Calu3 (cell line): ENCODE results near the gene CDK5RAP3. TPM values are rescaled to one million over a fixed set of nuclear protein-coding genes. Genes with fewer than 3 reads are reported as not detected.

Source experiments
- BruUV-seq: library from RNA; stranded (reverse); fragments of 400-500 nt; replicated peaks from 2 replicates; lab custom pipeline; 2021; lab: Mats Ljungman, UMichigan
- CTCF ChIA-PET: fragments of 300-600 bp; sonication (Branson Sonifier 250); formaldehyde crosslinking; loops from one replicate; lab custom pipeline; 2022; ENCODE audit warnings: antibody characterized with exemption; lab: Charles Lee
- DNase-seq: peaks from one replicate; pipeline ENCODE4 v3.0.0; 2022
- H3K27ac Mint-ChIP-seq: one replicate; pipeline ENCODE4 v1.8.0; 2022; ENCODE audit warnings: mixed read lengths; ENCODE audit not compliant: unreplicated experiment
- H3K27me3 Mint-ChIP-seq: one replicate; pipeline ENCODE4 v1.8.0; 2022; ENCODE audit warnings: mixed read lengths; ENCODE audit not compliant: unreplicated experiment
- H3K36me3 Mint-ChIP-seq: one replicate; pipeline ENCODE4 v1.8.0; 2022; ENCODE audit warnings: mild to moderate bottlenecking, moderate library complexity, mixed read lengths; ENCODE audit not compliant: insufficient read depth, unreplicated experiment
- H3K4me1 Mint-ChIP-seq: one replicate; pipeline ENCODE4 v1.8.0; 2022; ENCODE audit warnings: mild to moderate bottlenecking, low read depth, mixed read lengths; ENCODE audit not compliant: unreplicated experiment
- H3K4me3 Mint-ChIP-seq: one replicate; pipeline ENCODE4 v1.8.0; 2022; ENCODE audit warnings: mild to moderate bottlenecking, low read depth, moderate library complexity, mixed read lengths; ENCODE audit not compliant: unreplicated experiment
- H3K9me3 Mint-ChIP-seq: one replicate; pipeline ENCODE4 v1.8.0; 2022; ENCODE audit warnings: low read depth, mixed read lengths; ENCODE audit not compliant: unreplicated experiment
- intact Hi-C: fragments of 100-400 bp; cut with micrococcal nuclease; formaldehyde crosslinking; loops from one replicate; pipeline ENCODE4 v1.10.0; 2022; ENCODE audit not compliant: unreplicated experiment
- total RNA-seq: library from RNA; stranded (reverse); gene quantifications from 2 replicates; pipeline ENCODE4 v1.2.3, GENCODE V29; 2022
- TF ChIP-seq, protein P1 (sequence below): fragments of 200-600 bp; IDR thresholded peaks from one replicate; pipeline ENCODE4 v1.8.0; 2022; ENCODE audit warnings: antibody characterized with exemption; ENCODE audit not compliant: unreplicated experiment

Gene CDK5RAP3
- total RNA-seq, 1 experiment from 2014 or later: 431 TPM

GRCh38 chr17:47956791-47957590 is 13.9 kb upstream of the CDK5RAP3 start:
- Mint-ChIP-seq H3K4me1 (peaks cover 88% of the 10 kb centered on the region), H3K9me3 (peaks cover 3% of the 10 kb centered on the region), H3K4me3 (peak overlapping the region; percentile 76), H3K27ac (peak overlapping the region; percentile 69), H3K27me3 (no peaks in the 10 kb centered on the region), H3K36me3 (peaks cover 60% of the 10 kb centered on the region)
- CTCF ChIA-PET: interaction anchor here (0.6 to 2.2 kb wide), 10 partner anchors 8 to 68 kb away, joined by 4 to 33 read pairs (median 10); partner anchors contain the start of genes CDK5RAP3 and PNPO
- BruUV-seq: TSS peak; percentile 42
- no peak for DNase-seq
- intact Hi-C loops: no loop called here
- TF ChIP-seq, protein P1, sequence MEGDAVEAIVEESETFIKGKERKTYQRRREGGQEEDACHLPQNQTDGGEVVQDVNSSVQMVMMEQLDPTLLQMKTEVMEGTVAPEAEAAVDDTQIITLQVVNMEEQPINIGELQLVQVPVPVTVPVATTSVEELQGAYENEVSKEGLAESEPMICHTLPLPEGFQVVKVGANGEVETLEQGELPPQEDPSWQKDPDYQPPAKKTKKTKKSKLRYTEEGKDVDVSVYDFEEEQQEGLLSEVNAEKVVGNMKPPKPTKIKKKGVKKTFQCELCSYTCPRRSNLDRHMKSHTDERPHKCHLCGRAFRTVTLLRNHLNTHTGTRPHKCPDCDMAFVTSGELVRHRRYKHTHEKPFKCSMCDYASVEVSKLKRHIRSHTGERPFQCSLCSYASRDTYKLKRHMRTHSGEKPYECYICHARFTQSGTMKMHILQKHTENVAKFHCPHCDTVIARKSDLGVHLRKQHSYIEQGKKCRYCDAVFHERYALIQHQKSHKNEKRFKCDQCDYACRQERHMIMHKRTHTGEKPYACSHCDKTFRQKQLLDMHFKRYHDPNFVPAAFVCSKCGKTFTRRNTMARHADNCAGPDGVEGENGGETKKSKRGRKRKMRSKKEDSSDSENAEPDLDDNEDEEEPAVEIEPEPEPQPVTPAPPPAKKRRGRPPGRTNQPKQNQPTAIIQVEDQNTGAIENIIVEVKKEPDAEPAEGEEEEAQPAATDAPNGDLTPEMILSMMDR: no peak

DNA sequence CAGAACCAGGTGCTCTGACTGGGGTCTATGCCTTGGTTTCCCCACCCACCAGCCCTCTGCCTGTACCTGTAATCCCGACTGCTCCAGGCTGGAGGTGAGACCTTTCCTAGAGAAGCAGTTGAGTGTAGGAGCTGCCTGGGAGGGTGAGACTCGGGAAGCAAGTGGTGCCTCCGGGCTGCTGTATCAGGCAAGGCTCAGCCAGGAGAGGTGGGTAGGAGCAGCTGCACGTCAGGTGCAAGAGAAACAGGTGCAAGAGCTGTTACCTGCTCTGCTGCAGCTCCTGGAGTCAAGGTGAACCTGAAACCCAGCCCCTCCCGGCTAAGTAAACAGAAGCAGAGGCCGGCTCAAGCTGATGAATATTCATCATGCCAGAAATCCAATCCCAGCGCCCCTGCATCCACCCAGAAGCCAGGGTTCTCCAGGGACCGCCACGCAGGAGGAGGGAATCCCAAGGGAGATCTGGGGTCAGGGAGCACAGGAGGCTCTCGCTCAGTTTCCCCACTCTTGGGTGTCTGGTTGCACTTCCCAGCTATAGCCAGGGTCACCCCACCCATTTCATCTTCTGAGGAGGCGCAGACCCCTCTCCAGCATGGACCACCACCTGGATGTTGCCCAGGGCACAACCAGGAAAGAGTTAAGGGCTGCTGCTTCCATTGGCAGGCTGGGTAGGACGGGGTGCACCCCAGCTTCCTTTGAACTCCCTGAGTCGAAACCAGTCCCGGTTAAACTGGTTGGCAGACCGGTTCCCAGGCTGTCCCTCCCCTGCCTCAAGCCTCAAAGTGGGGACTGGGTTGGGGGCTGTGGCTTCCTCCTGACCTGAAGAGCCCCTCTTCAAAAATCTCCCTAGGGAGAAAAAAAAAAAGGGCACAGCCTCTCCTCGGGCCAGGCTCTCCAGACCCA is 13.1 kb upstream of the CDK5RAP3 start, which contains the start of gene PRR15L:
PRR15L (minus strand) TSS at position 293 of the 900 bp plus-strand sequence. CDS start 4,649 bp downstream, outside the sequence.
- intact Hi-C loops: no loop called here
- Mint-ChIP-seq H3K36me3 (peaks cover 51% of the 10 kb centered on the region), H3K4me3 (peak within 1 kb of the TSS; percentile 76), H3K9me3 (peaks cover 3% of the 10 kb centered on the region), H3K27me3 (no peaks in the 10 kb centered on the region), H3K4me1 (peaks cover 81% of the 10 kb centered on the region), H3K27ac (peak within 1 kb of the TSS; percentile 69)
- CTCF ChIA-PET: interaction anchor here (0.6 to 2.2 kb wide), 13 partner anchors 9 to 950 kb away, joined by 3 to 33 read pairs (median 7); partner anchors contain the start of genes CDK5RAP3 and PNPO
- TF ChIP-seq, protein P1: no peak
- peak; percentile 87 for DNase-seq
- no TSS peak for BruUV-seq

- Mint-ChIP-seq H3K4me1 (peaks cover 59% of the 10 kb centered on the region), H3K4me3 (no peak overlapping the region), H3K27ac (no peak overlapping the region), H3K9me3 (peaks cover 3% of the 10 kb centered on the region), H3K27me3 (no peaks in the 10 kb centered on the region), H3K36me3 (peaks cover 39% of the 10 kb centered on the region)
- TF ChIP-seq, protein P1: no peak
- BruUV-seq: no TSS peak
- CTCF ChIA-PET: interaction anchor here (0.7 to 3.4 kb wide), 6 partner anchors 10 to 89 kb away, joined by 3 to 25 read pairs (median 6); partner anchors contain the start of genes CDK5RAP3 and PNPO
- intact Hi-C loops: no loop called here
- no peak for DNase-seq
These were observed 10.9 kb upstream of the CDK5RAP3 start for GRCh38 chr17:47959825-47960655.
